Measurements from ENCODE around the gene GAD2.
"Not testable (repeated sequence)": the region's sequence is repeated elsewhere in the genome, so short reads cannot be mapped to it uniquely, and the experiment has no call there.

GAD2 gene

GRCh38 chr10:26341701-26342100 is 125.1 kb downstream of the GAD2 start:
- Histone ChIP-seq H3K4me1 (ENCODE audit: insufficient read depth, poor library complexity, severe bottlenecking) (no peaks in the 10 kb centered on the region), H3K27me3 (ENCODE audit: insufficient read depth, poor library complexity, severe bottlenecking) (no peaks in the 10 kb centered on the region), H3K9me3 (ENCODE audit: severe bottlenecking) (no peaks in the 10 kb centered on the region), H3K27ac (ENCODE audit: poor library complexity, severe bottlenecking) (no peak overlapping the region), H3K36me3 (ENCODE audit: low read depth) (no peaks in the 10 kb centered on the region), H3K4me3 (ENCODE audit: severe bottlenecking) (no peak overlapping the region)
- TF ChIP-seq, protein P1, sequence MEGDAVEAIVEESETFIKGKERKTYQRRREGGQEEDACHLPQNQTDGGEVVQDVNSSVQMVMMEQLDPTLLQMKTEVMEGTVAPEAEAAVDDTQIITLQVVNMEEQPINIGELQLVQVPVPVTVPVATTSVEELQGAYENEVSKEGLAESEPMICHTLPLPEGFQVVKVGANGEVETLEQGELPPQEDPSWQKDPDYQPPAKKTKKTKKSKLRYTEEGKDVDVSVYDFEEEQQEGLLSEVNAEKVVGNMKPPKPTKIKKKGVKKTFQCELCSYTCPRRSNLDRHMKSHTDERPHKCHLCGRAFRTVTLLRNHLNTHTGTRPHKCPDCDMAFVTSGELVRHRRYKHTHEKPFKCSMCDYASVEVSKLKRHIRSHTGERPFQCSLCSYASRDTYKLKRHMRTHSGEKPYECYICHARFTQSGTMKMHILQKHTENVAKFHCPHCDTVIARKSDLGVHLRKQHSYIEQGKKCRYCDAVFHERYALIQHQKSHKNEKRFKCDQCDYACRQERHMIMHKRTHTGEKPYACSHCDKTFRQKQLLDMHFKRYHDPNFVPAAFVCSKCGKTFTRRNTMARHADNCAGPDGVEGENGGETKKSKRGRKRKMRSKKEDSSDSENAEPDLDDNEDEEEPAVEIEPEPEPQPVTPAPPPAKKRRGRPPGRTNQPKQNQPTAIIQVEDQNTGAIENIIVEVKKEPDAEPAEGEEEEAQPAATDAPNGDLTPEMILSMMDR (IDR thresholded peaks at IDR 0.05; ENCODE audit: poor library complexity, severe bottlenecking), result no peak
- no peak for DNase-seq (ENCODE audit: low spot score)
- ATAC-seq (ENCODE audit: low read depth), result no peak

GRCh38 chr10:26348821-26349417 is 132.3 kb downstream of the GAD2 start:
- H3K27me3 ChIP-seq (ENCODE audit: insufficient read depth, poor library complexity, severe bottlenecking); DNase-seq (ENCODE audit: low spot score); H3K9me3 ChIP-seq (ENCODE audit: severe bottlenecking); H3K4me1 ChIP-seq (ENCODE audit: insufficient read depth, poor library complexity, severe bottlenecking); H3K27ac ChIP-seq (ENCODE audit: poor library complexity, severe bottlenecking); H3K4me3 ChIP-seq (ENCODE audit: severe bottlenecking); H3K36me3 ChIP-seq (ENCODE audit: low read depth); ATAC-seq (ENCODE audit: low read depth): not testable (repeated sequence)

Data from RWPE2 (cell line).